ENCODE measurements around the gene OGT.
"Not testable (repeated sequence)": the region's sequence is repeated elsewhere in the genome, so short reads cannot be mapped to it uniquely, and the experiment has no call there.

Gene OGT

GRCh38 chrX:71541210-71542022 lies 8.5 kb downstream of the OGT start:
- DNase-seq: peak in 1 of 2 experiments; percentile 54

DNA sequence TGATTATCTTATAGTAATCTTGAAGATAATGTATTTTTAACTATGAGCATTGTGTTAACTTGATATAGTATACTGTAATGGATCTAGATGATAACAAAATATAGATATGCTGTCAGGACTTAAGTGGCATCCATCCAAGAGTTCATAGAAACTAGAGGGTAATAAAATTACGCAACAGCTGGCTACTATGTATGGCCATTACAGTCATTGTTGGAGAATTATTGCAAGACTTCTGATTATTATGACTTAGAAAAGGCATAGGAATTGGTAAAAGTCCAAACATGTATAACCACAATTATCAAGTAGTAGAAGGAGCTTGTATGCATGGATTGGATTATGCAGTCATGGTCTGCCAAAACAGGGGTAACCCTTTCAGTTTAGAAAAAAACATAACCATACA lies 9.5 kb downstream of the OGT start:
- DNase-seq: peak in 1 of 2 experiments; percentile 2

- no peak for DNase-seq
Observed at GRCh38 chrX:71542825-71543224, 9.9 kb downstream of the OGT start.

DNA sequence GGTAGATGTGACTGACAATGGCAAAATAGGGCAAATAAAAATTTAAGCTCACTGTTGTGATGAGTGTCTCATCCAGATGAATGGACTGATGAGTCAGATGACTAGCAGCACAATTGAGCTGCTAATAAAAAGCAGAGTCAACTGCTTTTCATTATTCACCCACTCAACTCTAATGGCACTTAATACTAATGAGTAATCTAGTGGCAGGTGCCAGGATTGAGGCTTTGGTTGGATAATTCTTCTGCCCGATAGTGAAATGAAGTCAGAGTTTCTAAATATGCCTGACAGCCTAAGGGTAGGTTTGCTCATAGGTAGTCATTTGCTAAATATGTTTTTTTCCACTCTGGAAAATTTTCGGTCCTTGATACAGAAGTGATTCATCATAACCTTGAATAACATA lies 10.4 kb downstream of the OGT start:
- DNase-seq: peak; percentile 55 to 70

DNA sequence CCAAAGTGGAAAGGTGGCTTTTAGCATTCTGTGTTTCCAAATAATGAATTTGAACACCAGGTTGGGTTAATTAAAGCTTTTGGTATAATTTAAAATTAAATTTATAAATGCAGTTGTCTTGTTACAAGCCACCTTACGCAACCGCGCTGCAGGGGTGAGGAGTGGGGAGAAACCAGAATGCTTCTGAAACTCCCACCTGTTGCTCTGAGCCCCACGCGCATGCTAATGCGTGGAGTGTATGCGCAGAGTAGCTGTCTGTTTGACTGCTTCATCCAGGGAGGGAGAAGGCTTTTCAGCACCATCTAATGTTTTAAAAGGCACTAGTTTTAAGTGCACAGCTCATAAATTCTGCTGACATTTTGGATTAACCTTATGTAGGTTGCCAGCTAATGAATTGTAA lies 12.5 kb downstream of the OGT start:
- no peak for DNase-seq

GRCh38 chrX:71546879-71547278 lies 14.0 kb downstream of the OGT start:
- no peak for DNase-seq

DNA sequence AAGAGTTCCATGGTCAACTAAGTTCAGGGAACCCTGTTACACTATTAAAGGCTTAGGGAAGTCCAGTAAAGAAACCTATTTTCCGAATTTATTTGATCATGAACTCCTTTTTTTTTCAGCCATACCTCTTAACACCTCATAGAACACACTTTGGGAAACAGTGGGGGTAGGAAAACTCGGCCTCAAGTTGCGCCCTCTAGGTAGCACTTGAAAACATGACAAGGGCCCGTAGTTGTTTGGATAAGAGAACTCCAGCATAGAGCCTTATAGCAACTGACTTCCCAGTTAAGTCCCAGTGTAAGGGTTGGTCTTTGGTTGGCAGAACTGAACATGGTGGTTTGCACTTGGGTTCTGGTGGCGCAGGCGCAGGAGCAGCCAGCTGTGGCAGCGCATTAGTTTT lies 14.4 kb downstream of the OGT start:
- no peak for DNase-seq

- no peak for DNase-seq
Observed at GRCh38 chrX:71549986-71550385, 17.1 kb downstream of the OGT start.

DNA sequence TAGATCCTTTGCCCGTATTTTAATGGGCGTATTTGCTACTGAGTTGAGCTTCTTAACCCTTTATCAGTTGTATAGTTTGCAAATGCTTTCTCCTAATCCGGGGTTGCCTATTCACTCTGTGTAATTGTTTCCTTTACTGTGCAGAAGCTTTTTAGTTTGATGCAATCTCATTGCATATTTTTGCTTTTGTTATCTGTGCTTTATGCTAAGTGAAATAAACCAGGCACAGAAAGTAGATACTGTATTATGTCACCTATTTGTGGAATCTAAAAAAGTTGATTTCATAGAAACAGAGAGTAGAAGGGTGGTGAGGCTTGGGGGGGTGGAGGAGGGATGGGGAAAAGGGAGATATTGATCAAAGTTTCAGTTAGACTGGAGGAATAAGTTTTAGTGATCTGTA lies 17.7 kb downstream of the OGT start:
- DNase-seq: no peak

GRCh38 chrX:71556036-71556435 lies 23.1 kb downstream of the OGT start:
- no peak for DNase-seq

DNA sequence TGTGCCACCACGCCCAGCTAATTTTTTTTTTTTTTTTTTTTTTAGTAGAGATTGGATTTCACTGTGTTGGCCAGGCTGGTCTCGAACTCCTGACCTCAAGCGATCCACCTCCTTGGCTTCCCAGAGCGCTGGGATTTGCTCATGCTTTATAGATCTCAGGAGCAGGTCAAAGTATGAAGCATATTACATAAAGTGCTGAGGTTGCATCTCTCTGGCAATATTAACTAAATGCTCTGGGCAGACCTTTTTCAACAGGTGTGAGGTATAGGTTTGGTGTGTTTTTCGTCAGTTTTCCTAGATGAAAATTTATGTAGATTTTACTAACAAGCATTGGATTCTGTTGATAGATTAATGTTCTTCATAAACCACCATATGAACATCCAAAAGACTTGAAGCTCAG lies 26.0 kb downstream of the OGT start:
- DNase-seq: no peak

GRCh38 chrX:71559773-71560172 lies 26.9 kb downstream of the OGT start:
- not testable (repeated sequence) for DNase-seq

GRCh38 chrX:71563921-71564320 lies 31.0 kb downstream of the OGT start:
- no peak for DNase-seq

- DNase-seq: no peak
Observed at GRCh38 chrX:71565474-71566041, 32.7 kb downstream of the OGT start.

DNA sequence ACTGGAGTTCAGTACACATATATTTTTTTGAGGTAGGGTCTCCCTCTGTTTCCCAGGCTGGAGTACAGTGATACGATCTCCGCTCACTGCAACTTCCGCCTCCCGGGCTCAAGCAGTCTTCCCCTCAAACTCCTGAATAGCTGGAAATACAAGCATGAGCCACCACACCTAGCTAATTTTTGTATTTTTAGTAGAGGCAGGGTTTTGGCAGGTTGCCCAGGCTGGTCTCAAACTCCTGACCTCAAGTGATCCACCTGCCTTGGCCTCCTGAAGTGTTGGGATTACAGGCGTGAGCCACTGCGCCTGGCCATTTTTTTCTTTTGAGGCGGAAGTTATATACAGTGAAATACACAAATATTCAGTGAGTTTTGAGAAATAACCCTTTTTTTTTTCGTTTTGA lies 38.5 kb downstream of the OGT start:
- DNase-seq: not testable (repeated sequence)

DNA sequence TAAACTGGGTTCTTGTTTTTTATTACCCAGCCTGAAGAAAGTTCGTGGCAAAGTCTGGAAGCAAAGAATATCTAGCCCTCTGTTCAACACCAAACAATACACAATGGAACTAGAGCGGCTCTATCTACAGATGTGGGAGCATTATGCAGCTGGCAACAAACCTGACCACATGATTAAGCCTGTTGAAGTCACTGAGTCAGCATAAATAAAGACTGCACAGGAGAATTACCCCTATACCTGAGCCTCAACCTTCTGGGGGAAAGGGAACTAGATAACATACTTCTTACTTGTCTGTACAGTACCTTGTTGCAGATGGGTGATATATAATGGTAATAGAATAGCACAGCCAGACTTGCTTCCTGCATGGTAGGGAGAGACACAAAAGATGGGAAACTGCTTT lies 40.7 kb downstream of the OGT start:
- DNase-seq: no peak

DNA sequence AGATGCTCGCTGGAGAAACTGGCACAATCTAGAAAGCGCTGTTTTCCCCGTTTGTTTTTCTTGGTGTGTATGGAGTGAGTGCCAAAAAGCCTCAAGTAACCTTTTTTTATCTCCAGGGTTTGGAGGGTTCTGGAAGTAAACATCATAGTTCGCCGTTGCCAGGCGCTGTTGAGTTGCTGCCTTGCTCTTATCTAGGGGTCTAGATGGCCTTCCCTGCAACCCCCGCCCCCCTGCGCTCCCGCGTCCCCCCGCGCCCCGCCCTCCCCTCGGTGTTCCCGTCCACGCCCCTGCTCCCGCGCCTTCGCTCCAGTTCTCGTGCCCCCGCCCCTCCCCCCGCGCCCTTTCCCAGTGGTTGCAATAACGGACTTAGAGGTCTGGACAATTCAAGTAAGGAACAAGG lies 44.8 kb downstream of the OGT start:
- DNase-seq: no peak

- no peak for DNase-seq
Observed at GRCh38 chrX:71578253-71579135, 45.6 kb downstream of the OGT start, which contains the start of gene GCNA. TSS of gene GCNA (plus strand) at chrX:71578437. CDS start at chrX:71580822, 2,385 bp downstream.

- no peak for DNase-seq
Observed at GRCh38 chrX:71579136-71579989, 46.5 kb downstream of the OGT start.

DNA sequence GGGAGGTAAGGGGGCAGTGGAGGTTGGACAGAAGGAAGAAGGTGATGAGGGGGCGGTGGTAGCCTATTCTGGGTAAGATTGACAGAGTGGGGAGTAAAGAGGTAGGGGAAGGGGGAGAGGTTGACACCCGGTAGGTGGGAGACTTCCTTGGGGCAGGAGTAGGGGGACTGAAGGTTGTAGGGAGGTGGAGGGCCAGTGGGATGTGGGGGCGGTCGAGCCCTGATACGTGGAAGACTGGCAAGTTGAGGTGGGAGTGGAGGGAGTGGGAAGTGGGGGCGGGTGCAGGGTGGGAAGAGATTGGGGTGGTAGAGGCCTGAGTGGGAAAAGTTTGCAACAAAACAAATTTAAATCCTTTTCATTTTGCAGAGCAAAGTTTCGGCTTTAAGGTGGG lies 47.1 kb downstream of the OGT start:
- no peak for DNase-seq

- DNase-seq: no peak
Observed at GRCh38 chrX:71581210-71581609, 48.3 kb downstream of the OGT start.

GRCh38 chrX:71586929-71587328 lies 54.0 kb downstream of the OGT start:
- no peak for DNase-seq

- DNase-seq: not testable (repeated sequence)
Observed at GRCh38 chrX:71593210-71593609, 60.3 kb downstream of the OGT start.
